ENCODE results near the gene PTGFRN.

GRCh38 chr1:116961606-116962005, 51.9 kb downstream of the PTGFRN start:
- TF ChIP-seq CTCF (IDR thresholded peaks at IDR 0.05): no peak
- no peak for TF ChIP-seq POLR2AphosphoS5 (IDR thresholded peaks at IDR 0.05)

Data from sigmoid colon (tissue), 4 donors.